ENCODE data around the gene FAM114A1.
"Not testable (repeated sequence)": the region's sequence is repeated elsewhere in the genome, so short reads cannot be mapped to it uniquely, and the experiment has no call there.

The FAM114A1 gene

GRCh38 chr4:38935391-38936073, 67.9 kb downstream of the FAM114A1 start:
- no peak for DNase-seq (ENCODE audit: low spot score)

DNA sequence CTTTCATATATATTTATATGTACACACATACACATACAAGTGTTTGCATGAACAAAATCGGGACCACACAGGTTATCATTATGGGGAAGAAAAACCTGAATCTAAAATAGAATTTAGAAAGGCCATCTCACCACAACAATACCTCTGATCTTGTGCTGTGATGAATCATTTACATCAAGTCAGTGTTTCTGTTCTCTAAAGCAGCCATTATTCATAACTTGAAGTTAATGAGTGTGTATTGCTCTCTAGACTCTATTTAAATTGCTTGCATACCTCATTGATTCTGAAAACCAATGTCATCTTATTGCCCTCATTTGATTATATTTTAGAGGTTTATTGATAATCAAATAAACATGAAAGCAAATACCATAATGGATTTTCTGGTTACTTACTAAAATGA, 71.6 kb downstream of the FAM114A1 start:
- no peak for DNase-seq (ENCODE audit: low spot score)

DNA sequence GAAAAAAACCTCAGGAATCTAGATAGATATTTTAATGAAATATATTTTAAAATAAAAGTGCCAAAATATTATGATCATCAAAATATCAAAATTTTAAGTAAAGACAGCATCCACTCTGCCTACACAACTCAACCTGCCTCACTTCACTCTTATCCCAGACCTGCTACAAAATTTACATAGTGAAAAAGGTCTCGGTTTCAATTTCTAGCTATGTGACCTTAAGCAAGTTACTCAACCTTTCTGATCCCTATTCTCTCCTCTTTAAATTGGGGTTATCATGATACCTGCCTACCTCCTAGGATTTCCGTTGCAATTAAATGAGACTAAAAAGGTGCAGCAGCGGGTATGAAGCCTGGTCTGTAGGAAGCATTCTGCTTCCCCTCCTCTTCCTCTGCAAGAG, 72.9 kb downstream of the FAM114A1 start:
- DNase-seq (ENCODE audit: low spot score), result no peak

GRCh38 chr4:38941906-38942305, 74.3 kb downstream of the FAM114A1 start:
- not testable (repeated sequence) for DNase-seq (ENCODE audit: low spot score)

- no peak for DNase-seq (ENCODE audit: low spot score)
Observed at GRCh38 chr4:38943343-38943742, 75.7 kb downstream of the FAM114A1 start.

- no peak for DNase-seq (ENCODE audit: low spot score)
Observed at GRCh38 chr4:38944440-38944839, 76.8 kb downstream of the FAM114A1 start.

DNA sequence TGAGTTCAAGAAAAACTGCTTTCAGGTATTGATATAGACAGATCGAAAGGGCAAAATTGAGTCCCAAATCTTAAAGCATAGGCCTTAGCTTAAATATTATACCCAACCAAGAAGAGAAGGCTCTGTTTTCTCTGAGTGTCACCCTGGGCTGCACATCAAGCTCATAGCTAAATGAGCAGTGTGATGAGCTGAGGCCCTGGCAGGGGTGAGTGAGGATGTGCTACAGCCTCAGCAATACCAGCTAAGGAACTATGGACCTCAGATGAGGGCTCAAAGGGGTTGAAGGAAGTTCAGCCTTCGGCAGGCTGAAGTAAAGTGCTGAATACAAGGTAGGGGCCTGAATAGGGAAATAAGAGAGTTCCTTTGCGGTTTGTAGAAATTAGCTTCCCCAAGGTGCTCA, 79.3 kb downstream of the FAM114A1 start:
- DNase-seq (ENCODE audit: low spot score), result no peak

GRCh38 chr4:38948551-38948950, 80.9 kb downstream of the FAM114A1 start:
- DNase-seq (ENCODE audit: low spot score), result peak; percentile 84

DNA sequence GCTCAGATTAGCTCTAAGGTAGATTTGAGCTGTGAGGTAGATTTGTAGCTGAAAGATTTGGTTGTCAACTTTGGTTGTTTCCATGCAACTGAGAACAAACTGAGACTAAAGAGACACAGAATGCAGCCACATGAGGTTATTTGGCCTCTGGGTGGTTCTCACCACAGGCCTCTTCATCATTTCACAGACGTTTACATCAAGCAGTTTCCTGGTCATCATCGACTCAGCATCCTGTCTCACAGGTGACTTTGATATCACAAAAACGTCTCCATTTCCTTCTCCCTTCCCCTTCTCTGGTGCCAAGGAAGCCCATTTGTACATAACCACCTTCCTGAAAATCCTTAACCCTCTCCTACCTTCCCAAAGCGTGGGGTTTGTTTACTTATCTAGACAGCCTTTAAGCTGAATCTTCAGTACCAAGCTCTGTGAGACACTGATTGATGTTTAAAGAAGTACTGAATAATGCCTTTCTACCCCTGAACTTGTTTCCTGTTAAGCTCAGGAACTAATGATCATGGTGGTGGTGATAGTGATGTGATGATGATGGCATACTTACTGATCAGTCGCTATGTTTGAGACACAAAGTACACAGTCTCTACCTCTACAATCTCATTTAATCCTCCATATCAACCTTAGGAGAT, 81.9 kb downstream of the FAM114A1 start:
- DNase-seq (ENCODE audit: low spot score), result no peak

- no peak for DNase-seq (ENCODE audit: low spot score)
Observed at GRCh38 chr4:38950159-38950558, 82.6 kb downstream of the FAM114A1 start.

DNA sequence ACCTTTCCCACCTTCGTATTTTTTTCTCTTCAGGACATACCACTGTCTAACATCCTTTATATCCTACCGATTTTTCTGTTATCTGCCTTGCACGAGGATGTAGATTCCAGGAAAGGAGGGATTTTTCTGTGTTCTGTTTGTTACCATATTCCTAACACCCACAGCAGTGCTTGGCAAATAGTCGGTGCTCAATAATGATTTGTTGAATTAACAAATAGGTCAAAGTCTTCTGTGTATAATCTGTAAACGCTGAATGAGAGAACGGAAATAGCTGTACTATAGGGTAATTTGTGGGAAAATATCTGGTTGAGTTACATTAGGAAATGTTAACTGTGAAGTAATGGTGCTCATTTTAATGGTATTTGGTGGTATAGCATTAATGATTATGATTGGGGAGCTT, 83.1 kb downstream of the FAM114A1 start:
- DNase-seq (ENCODE audit: low spot score), result no peak

DNA sequence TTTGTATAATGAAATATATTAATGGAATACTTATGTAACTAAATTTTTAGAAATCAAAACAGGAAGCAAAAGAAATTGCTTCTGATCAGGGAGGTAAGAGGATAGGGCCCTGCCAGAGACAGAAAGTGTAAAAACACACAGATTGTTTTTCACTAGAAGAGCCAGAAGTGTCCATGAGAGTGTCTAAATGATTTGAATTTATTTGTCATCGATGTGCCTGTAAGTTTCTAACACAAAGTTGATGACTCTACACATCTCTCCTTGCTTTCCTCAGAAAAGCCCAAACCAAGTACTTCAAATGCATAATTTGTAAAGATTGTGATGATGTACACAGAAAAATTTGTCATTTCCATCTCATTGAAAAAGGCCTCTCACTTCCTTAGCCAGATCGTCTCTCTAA, 84.0 kb downstream of the FAM114A1 start:
- DNase-seq (ENCODE audit: low spot score), result no peak

DNA sequence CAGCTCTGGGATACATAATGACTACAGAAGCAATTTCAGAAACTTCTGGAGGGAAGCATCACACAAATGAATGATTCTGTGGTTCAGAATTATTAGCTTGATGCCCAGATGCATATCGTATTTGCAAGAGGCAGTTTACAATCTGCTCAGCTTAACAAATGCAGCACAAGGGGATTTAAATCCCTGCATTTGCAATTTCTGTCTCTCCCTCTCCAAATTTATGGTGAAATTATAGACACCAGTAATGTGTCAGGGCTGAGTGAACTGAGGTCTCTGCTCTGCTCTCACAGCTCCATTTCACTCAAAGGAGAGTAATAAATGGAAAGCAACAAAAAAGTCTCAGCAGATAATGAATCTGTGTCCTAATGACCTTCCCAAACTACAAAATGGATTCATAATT, 84.4 kb downstream of the FAM114A1 start:
- no peak for DNase-seq (ENCODE audit: low spot score)

- no peak for DNase-seq (ENCODE audit: low spot score)
Observed at GRCh38 chr4:38954727-38955126, 87.1 kb downstream of the FAM114A1 start.

DNA sequence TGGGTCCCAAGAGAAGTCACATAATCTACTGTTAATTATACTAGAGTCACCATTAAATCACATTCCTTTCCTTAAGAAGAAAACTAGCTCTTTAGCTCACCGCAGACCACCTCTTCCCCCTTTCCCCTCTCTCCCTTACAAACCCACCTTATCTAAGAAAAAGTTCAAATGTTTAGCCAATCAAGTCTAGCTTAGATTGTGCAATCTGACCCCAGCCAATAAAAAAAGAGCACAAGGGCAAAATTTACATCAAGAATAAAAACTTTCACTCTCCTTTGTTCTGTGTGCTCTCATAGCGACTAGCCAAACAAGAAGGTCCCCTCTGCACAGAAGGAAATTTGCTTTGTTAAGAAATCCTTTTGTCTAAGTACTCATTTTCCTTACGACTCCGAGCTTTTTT, 88.4 kb downstream of the FAM114A1 start:
- DNase-seq (ENCODE audit: low spot score), result no peak

DNA sequence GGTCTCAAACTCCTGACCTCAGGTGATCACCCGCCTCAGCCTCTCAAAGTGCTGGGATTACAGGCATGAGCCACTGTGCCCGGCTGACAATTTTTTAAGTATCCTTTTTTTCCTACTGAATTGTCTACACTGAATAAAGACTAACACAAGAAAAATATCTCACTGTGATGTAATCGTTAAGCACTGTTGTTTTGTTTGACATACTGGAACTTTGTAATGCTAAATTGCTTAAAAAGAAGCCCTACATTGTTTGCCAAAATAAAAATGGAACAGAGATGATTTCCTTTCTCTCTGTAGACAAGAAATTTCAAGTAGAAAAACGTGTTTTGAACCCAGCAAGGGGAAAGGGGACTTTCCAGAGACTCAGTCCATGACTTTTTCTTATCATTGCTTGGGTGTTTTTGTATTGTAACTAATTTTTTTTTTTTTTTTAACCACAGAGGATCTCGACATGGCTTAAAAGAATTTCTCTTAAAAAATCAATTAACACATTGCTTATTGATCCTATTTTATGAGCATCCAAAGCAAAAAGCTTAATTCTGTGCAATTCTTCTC, 89.7 kb downstream of the FAM114A1 start:
- no peak for DNase-seq (ENCODE audit: low spot score)

- DNase-seq (ENCODE audit: low spot score), result no peak
Observed at GRCh38 chr4:38957893-38958292, 90.3 kb downstream of the FAM114A1 start.

DNA sequence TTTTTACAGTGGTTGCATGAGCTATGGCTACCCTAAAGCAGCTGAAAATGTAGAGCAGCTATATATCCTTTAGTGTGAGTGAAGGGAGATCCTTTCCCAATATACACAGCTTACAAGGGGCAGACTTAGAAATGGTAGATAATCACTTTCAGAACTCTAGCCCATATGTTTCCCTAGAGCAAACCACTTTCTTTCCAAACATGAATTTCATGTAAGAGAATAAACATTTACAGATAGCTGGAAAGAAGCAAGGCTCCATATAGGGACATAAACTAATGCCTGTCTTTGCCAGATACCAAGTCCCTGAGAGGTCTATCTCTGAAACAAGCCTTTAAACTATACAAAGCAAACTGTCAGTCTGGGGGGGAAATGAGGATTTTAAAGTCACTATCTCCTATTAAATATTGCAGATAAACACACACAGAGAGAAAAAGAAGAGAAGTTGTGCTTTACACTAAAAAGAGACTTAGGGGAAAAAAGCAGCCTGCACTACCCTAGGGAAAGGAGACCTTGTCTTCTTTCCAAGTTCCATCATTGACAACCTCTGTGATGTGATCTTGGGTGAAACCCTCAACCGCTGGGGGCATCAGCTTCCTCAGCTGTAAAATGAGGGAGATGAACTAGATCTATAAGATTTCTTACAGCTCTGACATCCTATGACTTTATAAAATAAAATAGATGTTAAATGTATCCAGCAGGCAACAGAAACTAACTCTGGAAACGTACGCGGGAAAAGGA, 91.0 kb downstream of the FAM114A1 start:
- no peak for DNase-seq (ENCODE audit: low spot score)

GRCh38 chr4:38959248-38959647, 91.6 kb downstream of the FAM114A1 start:
- not testable (repeated sequence) for DNase-seq (ENCODE audit: low spot score)

DNA sequence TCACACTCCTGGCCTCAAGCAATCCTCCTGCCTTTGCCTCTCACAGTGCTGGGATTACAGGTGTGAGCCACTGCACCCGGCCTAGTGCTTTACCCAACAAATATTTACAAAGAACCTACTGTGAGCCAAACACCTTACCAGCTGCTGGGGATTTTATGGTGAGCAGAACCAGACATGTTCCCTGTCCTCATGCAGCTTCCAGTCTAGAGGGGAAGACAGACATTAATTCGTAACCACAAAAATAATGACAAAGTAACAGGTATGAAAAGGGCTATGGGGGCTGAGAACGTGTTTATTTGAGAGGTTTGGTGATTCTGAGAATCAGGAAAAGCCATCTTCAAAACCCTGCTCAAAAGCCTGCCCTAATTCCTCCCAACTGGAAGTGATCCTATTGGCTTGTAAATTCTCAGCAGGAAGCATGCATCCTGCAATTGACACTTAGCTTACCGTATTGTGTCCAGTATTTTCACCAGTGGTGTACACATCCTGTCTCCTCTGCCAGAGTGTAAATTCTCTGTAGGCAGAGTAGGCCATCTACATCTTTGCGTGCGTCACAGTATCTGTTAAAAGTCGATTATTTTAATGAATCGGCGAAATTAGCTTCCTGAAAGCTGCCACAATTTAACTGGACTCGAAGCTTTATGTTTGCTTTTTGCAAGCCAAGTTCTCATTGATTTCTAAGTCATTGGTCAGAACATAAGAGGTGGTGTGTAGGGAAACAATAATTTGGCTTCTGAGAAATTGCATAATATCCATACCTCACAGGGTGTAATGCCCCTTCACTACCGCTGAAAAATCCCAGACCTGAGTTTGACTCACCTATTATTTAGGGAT, 97.6 kb downstream of the FAM114A1 start:
- no peak for DNase-seq (ENCODE audit: low spot score)

DNA sequence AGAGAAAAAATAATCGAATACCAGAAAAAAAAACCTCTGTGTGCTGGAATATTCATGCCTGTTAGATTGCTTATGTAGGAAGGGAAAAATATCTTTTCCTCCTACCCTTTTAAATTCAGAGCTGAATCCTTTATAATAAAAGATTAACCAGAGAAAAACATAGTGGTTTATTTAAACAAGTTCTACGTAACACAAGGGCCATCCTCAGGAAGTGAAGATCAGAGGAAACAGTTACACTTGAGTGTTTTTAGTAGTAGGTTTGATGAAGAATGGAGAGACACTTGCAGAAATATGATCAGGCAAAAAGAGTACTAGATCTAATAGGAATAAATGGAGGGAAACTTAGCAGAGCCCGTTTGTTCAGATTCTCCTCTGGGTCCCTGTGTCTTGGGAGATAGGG, 98.3 kb downstream of the FAM114A1 start:
- DNase-seq (ENCODE audit: low spot score), result no peak
